Adipocyte (in vitro differentiated cells): Measurements from ENCODE around the gene OR5L1.

Source experiments
- DNase-seq: peaks from one replicate; pipeline ENCODE4 v3.0.0-alpha.2; 2015; ENCODE audit warnings: low read depth
- H3K27me3 ChIP-seq: replicated peaks from 2 replicates; pipeline ENCODE4 v1.7.0; 2013; ENCODE audit warnings: mild to moderate bottlenecking, low read length, moderate library complexity; ENCODE audit not compliant: control insufficient read depth, insufficient read depth
- H3K36me3 ChIP-seq: 2 replicates; pipeline ENCODE4 v1.7.0; 2013; ENCODE audit warnings: low read length, mild to moderate bottlenecking, moderate library complexity; ENCODE audit not compliant: control insufficient read depth, insufficient read depth, severe bottlenecking
- H3K4me1 ChIP-seq: 2 replicates; pipeline ENCODE4 v1.7.0; 2013; ENCODE audit warnings: mild to moderate bottlenecking, low read length, moderate library complexity; ENCODE audit not compliant: control insufficient read depth, insufficient read depth
- H3K4me3 ChIP-seq: 2 replicates; pipeline ENCODE4 v1.7.0; 2013; ENCODE audit warnings: mild to moderate bottlenecking, low read length, moderate library complexity
- H3K9ac ChIP-seq: 2 replicates; pipeline ENCODE4 v1.7.0; 2013; ENCODE audit warnings: mild to moderate bottlenecking, low read length, moderate library complexity
- H3K9me3 ChIP-seq: 2 replicates; pipeline ENCODE4 v1.7.0; 2013; ENCODE audit warnings: mild to moderate bottlenecking, low read length, moderate library complexity; ENCODE audit not compliant: control insufficient read depth

OR5L1 gene

DNA sequence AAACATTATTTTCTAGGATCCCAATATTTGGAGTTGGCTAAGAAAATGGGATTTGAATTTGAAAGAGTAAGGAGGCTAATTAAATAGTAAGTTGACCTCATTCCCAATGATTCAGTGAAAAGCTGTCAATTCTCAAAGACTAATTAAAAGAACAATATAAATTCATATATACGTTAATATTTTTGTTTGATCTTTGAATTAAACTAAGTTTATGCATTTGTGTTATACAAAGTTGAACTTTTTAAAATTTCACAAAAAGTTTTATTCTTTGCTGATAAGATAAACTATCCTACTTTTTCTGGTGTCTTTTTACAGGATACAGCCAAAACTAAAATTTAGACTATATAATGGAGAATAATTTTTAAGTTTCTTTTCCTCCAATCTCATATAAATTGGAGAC, at the start of gene OR5L1:
TSS of gene OR5L1 (plus strand) at position 301 of the 400 bp plus-strand sequence. CDS start 100 bp downstream, outside the sequence.
- no peak for DNase-seq
- Histone ChIP-seq H3K4me3 (no peak within 1 kb of the TSS), H3K27me3 (no peaks in the 10 kb centered on the region), H3K4me1 (no peaks in the 10 kb centered on the region), H3K9ac (no peak within 1 kb of the TSS), H3K36me3 (no peaks in the 10 kb centered on the region), H3K9me3 (no peaks in the 10 kb centered on the region)

DNA sequence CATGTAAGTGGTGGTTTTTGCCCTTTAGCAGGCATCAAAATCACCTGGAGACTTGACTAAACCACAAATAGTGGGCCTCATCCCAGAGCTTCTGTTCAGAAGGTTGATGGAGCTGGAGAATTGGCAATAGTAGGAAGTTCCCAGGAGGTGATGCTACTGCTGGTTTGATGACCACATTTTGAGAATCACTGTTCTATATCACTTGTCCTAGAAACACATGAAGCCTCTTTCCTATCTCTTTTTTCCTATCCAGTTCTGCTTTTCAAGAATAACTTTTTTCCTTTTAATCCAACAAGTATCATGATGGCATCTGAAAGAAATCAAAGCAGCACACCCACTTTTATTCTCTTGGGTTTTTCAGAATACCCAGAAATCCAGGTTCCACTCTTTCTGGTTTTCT, 38.0 kb upstream of the OR5L1 start, which contains the start of gene OR5D13:
TSS of gene OR5D13 (plus strand) at position 301 of the 400 bp plus-strand sequence. CDS start at position 301, 0 bp downstream.
- Histone ChIP-seq H3K9ac (no peak within 1 kb of the TSS), H3K4me1 (no peaks in the 10 kb centered on the region), H3K27me3 (no peaks in the 10 kb centered on the region), H3K36me3 (no peaks in the 10 kb centered on the region), H3K9me3 (no peaks in the 10 kb centered on the region), H3K4me3 (no peak within 1 kb of the TSS)
- no peak for DNase-seq

DNA sequence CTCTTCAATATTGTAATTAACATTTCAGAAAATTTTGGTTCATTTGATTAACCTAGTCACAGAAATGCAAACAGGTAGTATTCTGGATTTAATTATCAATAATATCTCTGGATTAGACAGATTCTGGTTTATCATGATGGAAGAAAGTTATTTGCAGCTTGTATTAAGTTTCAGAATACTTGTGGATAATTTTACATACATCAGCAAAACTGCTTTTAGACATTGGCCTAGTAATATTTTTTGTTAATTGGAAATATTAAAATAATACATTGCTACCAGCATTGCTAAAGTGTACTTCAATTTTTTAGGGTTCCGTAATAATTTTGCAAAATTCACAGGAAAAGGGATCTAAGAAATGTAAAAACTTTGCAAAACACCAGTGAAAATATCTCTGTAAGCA, 19.6 kb upstream of the OR5L1 start:
- H3K9me3 ChIP-seq, result no peaks in the 10 kb centered on the region
- DNase-seq, result no peak
- no peaks in the 10 kb centered on the region for H3K27me3 ChIP-seq
- no peaks in the 10 kb centered on the region for H3K4me1 ChIP-seq
- H3K36me3 ChIP-seq, result no peaks in the 10 kb centered on the region
- no peak overlapping the region for H3K4me3 ChIP-seq
- H3K9ac ChIP-seq, result no peak overlapping the region

DNA sequence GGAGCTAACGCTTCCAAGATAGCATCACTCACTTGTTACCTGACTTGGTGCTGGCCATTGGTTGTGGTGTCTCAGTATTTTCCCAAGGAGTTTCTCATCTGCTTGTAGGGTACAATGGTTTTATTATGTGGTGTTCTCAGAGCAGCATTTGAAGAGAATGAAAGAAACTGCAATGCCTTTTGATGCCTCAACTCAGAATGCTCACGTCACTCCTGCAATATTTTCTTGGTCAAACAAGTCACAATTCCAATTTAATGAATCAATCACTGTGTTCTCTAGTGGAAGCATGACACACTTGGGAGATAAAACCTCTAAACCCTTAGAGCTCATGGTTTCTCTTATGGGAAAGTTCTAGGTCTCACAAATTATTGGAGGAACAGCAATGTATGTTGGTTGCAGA, 17.8 kb upstream of the OR5L1 start:
- Histone ChIP-seq H3K9ac (no peak overlapping the region), H3K4me3 (no peak overlapping the region), H3K27me3 (no peaks in the 10 kb centered on the region), H3K36me3 (no peaks in the 10 kb centered on the region), H3K4me1 (no peaks in the 10 kb centered on the region), H3K9me3 (no peaks in the 10 kb centered on the region)
- DNase-seq, result no peak

DNA sequence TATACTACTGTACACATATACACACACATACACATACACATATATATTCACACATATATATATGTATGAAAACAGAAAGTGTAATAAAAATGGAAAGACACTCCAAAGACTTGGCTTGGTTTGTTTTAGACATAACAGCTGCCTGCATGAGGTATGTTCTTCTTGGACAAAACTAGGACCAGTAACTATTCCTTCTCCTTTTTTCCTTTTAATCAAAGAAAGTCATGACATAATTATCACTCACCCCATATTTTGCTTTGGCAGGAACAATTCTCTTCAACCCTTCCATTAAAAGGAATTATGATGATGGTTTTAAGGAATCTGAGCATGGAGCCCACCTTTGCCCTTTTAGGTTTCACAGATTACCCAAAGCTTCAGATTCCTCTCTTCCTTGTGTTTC, 15.9 kb upstream of the OR5L1 start, which contains the start of gene OR5D14:
TSS of gene OR5D14 (plus strand) at position 301 of the 400 bp plus-strand sequence. CDS start at position 301, 0 bp downstream.
- H3K4me3 ChIP-seq, result no peak within 1 kb of the TSS
- no peak for DNase-seq
- peaks cover 2% of the 10 kb centered on the region for H3K9me3 ChIP-seq
- H3K36me3 ChIP-seq, result no peaks in the 10 kb centered on the region
- no peaks in the 10 kb centered on the region for H3K27me3 ChIP-seq
- H3K9ac ChIP-seq, result no peak within 1 kb of the TSS
- H3K4me1 ChIP-seq, result no peaks in the 10 kb centered on the region

DNA sequence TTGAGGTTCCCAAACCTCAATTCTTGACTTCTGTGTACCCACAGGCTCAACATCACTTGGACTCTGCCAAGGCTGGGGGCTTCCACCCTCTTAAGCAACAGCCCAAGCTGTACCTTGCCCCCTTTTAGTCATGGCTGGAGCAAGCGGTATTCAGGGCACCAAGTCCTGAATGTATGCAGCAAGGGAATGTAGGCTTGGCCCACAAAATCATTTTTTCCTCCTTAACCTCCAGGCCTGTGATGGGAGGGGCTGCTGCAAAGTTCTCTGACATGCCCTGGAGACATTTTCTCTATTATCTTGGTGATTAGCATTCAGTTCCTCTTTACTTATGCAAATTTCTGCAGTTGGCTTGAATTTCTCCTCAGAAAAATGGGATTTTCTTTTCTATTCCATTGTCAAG, 4.9 kb upstream of the OR5L1 start:
- Histone ChIP-seq H3K4me3 (no peak overlapping the region), H3K36me3 (no peaks in the 10 kb centered on the region), H3K27me3 (no peaks in the 10 kb centered on the region), H3K4me1 (no peaks in the 10 kb centered on the region), H3K9ac (no peak overlapping the region), H3K9me3 (no peaks in the 10 kb centered on the region)
- DNase-seq, result no peak

DNA sequence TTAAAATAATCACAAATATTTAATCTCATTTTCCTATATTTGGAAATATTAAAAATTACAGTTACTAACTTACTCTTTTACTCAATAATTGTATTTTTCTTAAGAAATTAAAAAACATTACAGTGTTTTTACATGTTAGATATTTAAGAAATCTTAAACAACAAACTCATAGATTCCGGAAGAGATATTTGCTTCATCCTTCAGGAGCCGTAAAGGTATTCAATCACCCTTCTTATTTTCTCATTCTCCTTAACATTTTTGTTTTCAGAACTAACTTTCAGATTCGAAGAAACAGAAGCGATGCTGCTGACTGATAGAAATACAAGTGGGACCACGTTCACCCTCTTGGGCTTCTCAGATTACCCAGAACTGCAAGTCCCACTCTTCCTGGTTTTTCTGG, 8.2 kb downstream of the OR5L1 start, which contains the start of gene OR5D18:
TSS of gene OR5D18 (plus strand) at position 301 of the 400 bp plus-strand sequence. CDS start at position 301, 0 bp downstream.
- DNase-seq, result no peak
- Histone ChIP-seq H3K4me3 (no peak within 1 kb of the TSS), H3K9me3 (no peaks in the 10 kb centered on the region)

DNA sequence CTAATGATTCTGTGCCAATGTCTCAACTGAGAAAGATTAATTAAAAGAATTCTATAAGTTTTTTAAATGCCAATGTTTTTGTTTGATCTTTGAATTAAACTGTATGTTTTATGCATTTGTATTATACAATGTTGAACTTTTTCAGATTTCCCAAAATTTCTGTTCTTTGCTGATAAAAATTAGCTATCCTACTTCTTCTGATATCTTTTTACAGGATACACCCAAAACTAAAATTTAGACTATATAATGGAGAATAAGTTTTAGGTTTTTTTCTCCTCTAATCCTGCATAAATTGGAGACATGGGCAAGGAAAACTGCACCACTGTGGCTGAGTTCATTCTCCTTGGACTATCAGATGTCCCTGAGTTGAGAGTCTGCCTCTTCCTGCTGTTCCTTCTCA, 15.8 kb downstream of the OR5L1 start, which contains the start of gene OR5L2:
TSS of gene OR5L2 (plus strand) at position 301 of the 400 bp plus-strand sequence. CDS start at position 301, 0 bp downstream.
- no peaks in the 10 kb centered on the region for H3K27me3 ChIP-seq
- no peaks in the 10 kb centered on the region for H3K36me3 ChIP-seq
- H3K9ac ChIP-seq, result no peak within 1 kb of the TSS
- no peak for DNase-seq
- no peaks in the 10 kb centered on the region for H3K9me3 ChIP-seq
- H3K4me1 ChIP-seq, result no peaks in the 10 kb centered on the region
- no peak within 1 kb of the TSS for H3K4me3 ChIP-seq

More for the DNA sequence above, 8.2 kb downstream of the OR5L1 start, which contains the start of gene OR5D18:
- H3K36me3 ChIP-seq, result no peaks in the 10 kb centered on the region
- no peak within 1 kb of the TSS for H3K9ac ChIP-seq
- H3K4me1 ChIP-seq, result no peaks in the 10 kb centered on the region
- no peaks in the 10 kb centered on the region for H3K27me3 ChIP-seq

DNA sequence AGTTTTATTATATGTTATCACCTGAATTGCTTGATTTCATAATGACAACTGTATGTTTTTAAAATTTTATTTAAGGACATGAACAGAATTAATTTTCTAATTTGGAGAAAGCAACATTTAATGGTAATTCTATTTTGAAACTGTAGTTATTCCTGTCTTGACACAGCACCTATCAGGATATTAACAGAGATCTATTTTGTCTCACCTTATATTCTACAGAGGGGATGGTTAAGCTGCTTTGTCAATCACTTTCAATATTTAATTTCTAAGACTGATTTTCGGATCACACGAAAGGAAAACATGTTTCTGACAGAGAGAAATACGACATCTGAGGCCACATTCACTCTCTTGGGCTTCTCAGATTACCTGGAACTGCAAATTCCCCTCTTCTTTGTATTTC, 27.3 kb downstream of the OR5L1 start, which contains the start of gene OR5D16:
TSS of gene OR5D16 (plus strand) at position 301 of the 400 bp plus-strand sequence. CDS start at position 301, 0 bp downstream.
- H3K4me1 ChIP-seq, result no peaks in the 10 kb centered on the region
- H3K4me3 ChIP-seq, result no peak within 1 kb of the TSS
- DNase-seq, result no peak
- H3K27me3 ChIP-seq, result no peaks in the 10 kb centered on the region
- H3K9me3 ChIP-seq, result no peaks in the 10 kb centered on the region
- no peak within 1 kb of the TSS for H3K9ac ChIP-seq
- H3K36me3 ChIP-seq, result no peaks in the 10 kb centered on the region

DNA sequence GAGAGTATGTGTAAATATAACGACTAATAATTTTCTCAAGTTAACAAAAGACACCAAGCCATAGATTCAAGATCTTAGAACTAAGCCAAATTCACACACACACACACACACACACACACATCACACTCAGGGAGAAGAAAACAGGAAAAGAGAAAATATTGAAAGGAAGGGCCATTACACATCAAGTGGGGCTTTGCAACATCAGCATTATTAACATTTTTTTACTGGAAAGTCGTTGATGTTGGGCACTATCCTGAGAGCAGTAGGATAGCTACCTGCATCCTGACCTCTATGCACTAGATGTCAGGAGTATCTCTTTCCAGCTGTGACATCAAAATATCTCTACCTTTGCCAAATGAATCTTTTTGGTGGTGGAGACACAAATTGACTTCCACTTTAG, 36.3 kb downstream of the OR5L1 start:
- H3K9ac ChIP-seq, result no peak overlapping the region

DNA sequence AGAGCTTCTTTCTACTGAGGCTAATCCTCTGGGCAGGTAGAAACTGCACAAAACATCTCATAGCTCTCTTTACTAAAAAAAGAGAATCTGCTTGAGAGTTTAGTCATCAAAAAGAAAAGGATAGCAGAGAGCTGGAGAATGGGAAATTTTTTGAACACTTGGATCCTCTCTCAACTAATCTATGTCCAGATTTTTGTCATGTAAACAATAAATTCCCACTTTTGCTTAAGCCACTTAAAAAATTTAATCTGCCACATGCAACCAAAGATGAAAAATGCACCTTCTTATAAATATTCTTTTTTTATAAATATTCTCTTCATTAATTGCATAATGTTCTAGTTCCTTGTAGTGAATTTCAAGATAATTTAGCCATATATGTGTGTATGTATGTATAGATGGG, 37.9 kb downstream of the OR5L1 start:
- H3K4me3 ChIP-seq, result no peak overlapping the region
- no peaks in the 10 kb centered on the region for H3K36me3 ChIP-seq
- no peak overlapping the region for H3K9ac ChIP-seq
- H3K9me3 ChIP-seq, result no peaks in the 10 kb centered on the region
- no peaks in the 10 kb centered on the region for H3K27me3 ChIP-seq
- no peaks in the 10 kb centered on the region for H3K4me1 ChIP-seq
- DNase-seq, result no peak

More for the DNA sequence above, 36.3 kb downstream of the OR5L1 start:
- H3K4me3 ChIP-seq, result no peak overlapping the region
- H3K36me3 ChIP-seq, result no peaks in the 10 kb centered on the region
- H3K9me3 ChIP-seq, result no peaks in the 10 kb centered on the region
- no peak for DNase-seq
- H3K27me3 ChIP-seq, result no peaks in the 10 kb centered on the region
- H3K4me1 ChIP-seq, result no peaks in the 10 kb centered on the region

DNA sequence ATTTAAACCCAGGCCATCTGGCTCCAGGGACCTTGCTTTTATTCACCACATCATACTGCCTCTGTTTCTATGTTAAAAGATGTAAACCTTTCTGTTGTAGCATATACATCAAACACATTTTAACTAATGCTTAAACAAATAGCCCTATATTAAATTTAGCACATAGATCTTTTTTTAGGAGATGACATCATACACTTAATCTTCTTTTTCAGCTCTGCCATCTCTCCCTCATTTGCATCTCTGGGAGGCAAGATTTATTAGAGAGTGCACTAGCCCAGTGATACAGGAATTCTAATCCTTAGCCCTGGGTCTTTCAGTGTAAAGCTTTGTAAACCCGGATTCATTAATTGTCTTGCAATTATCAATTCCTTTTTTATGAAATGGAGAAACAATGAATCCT, 41.0 kb downstream of the OR5L1 start:
- Histone ChIP-seq H3K27me3 (no peaks in the 10 kb centered on the region), H3K9me3 (no peaks in the 10 kb centered on the region), H3K9ac (no peak overlapping the region), H3K4me1 (no peaks in the 10 kb centered on the region), H3K36me3 (no peaks in the 10 kb centered on the region), H3K4me3 (no peak overlapping the region)
- DNase-seq, result no peak
